ENCODE data around the gene SUN3. TPM values are rescaled to one million over a fixed set of nuclear protein-coding genes. Genes with fewer than 3 reads are reported as not detected.

Gene SUN3
- total RNA-seq, 1 experiment from 2014 or later, result not detected

DNA sequence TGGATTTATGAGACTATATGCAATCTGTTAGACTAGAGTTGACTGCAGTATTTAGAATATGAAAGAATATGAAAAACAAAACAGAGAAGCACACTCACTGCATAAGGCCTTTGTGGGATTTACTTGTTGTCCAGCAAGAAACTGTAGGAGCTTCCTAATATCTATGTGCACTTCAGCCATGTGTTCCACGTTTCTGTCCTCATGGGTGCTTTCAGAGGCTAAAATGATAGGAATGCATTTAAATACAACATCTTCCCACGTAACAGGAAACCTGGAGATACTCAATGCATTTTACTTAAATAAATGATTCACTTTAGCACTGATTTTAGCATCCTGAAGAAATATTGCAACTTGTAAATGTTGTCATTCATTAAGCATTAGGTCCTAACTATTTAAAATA lies 61.2 kb downstream of the SUN3 start:
- H3K27ac ChIP-seq (ENCODE audit: low read length), result no peak overlapping the region
- no peaks in the 10 kb centered on the region for H3K9me2 ChIP-seq (replicated peaks; ENCODE audit: insufficient read depth, low read length)
- no peak overlapping the region for H3K4me3 ChIP-seq (ENCODE audit: low read length)
- H4K20me1 ChIP-seq (ENCODE audit: insufficient read depth, low read depth, low read length), result no peaks in the 10 kb centered on the region
- no peaks in the 10 kb centered on the region for H3K27me3 ChIP-seq (ENCODE audit: low read length)
- peaks cover 43% of the 10 kb centered on the region; the same call in 1 of the 2 replicates for H3K36me3 ChIP-seq (ENCODE audit: insufficient read depth, low read length)
- no peak for DNase-seq
- no peaks in the 10 kb centered on the region; the same call in 1 of the 2 replicates for H3K79me2 ChIP-seq (ENCODE audit: low read length)
- peaks cover 8% of the 10 kb centered on the region for H3K4me1 ChIP-seq (ENCODE audit: low read length)
- no peak overlapping the region for H2AFZ ChIP-seq (ENCODE audit: low read length)
- H3K4me2 ChIP-seq (ENCODE audit: low read depth, low read length, poor library complexity, severe bottlenecking), result no peak overlapping the region
- no peak overlapping the region for H3K9ac ChIP-seq (ENCODE audit: low read length)
- H3K9me3 ChIP-seq (ENCODE audit: low read length), result no peaks in the 10 kb centered on the region

GRCh38 chr7:47967123-47967522 lies 61.8 kb downstream of the SUN3 start:
- Histone ChIP-seq H3K9me2 (replicated peaks; ENCODE audit: insufficient read depth, low read length) (no peaks in the 10 kb centered on the region), H3K9me3 (ENCODE audit: low read length) (no peaks in the 10 kb centered on the region), H3K9ac (ENCODE audit: low read length) (no peak overlapping the region), H3K79me2 (ENCODE audit: low read length) (no peaks in the 10 kb centered on the region; the same call in 1 of the 2 replicates), H3K4me3 (ENCODE audit: low read length) (no peak overlapping the region), H3K4me1 (ENCODE audit: low read length) (peaks cover 8% of the 10 kb centered on the region), H3K27me3 (ENCODE audit: low read length) (no peaks in the 10 kb centered on the region), H4K20me1 (ENCODE audit: insufficient read depth, low read depth, low read length) (no peaks in the 10 kb centered on the region), H3K4me2 (ENCODE audit: low read depth, low read length, poor library complexity, severe bottlenecking) (no peak overlapping the region), H3K36me3 (ENCODE audit: insufficient read depth, low read length) (peaks cover 47% of the 10 kb centered on the region; the same call in 1 of the 2 replicates), H3K27ac (ENCODE audit: low read length) (no peak overlapping the region), H2AFZ (ENCODE audit: low read length) (no peak overlapping the region)
- no peak for DNase-seq

DNA sequence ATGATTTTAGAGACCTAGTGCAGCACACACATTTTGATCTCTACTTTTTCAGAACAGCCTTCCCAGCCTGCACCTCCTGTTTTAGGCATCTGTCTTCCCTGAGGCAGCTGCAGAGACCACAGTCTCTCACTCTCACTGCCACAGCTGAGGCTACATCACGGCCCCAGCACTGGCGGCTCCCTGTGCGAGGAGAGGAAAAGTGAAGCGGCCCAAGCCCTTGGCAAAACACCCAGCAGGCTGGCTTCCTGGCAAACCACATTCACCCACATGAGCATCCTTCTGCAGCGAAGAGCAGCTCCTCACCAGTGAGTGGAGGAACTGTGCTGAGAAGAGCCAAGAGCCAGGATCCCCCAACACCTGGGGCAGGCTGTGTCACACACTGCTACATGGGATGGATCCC lies 63.5 kb downstream of the SUN3 start:
- Histone ChIP-seq H3K4me2 (ENCODE audit: low read depth, low read length, poor library complexity, severe bottlenecking) (no peak overlapping the region), H3K27me3 (ENCODE audit: low read length) (no peaks in the 10 kb centered on the region), H3K36me3 (ENCODE audit: insufficient read depth, low read length) (peaks cover 59% of the 10 kb centered on the region), H2AFZ (ENCODE audit: low read length) (no peak overlapping the region), H3K9me3 (ENCODE audit: low read length) (no peaks in the 10 kb centered on the region), H3K4me1 (ENCODE audit: low read length) (peaks cover 8% of the 10 kb centered on the region), H4K20me1 (ENCODE audit: insufficient read depth, low read depth, low read length) (no peaks in the 10 kb centered on the region), H3K9ac (ENCODE audit: low read length) (no peak overlapping the region), H3K4me3 (ENCODE audit: low read length) (no peak overlapping the region), H3K79me2 (ENCODE audit: low read length) (no peaks in the 10 kb centered on the region; the same call in 1 of the 2 replicates), H3K27ac (ENCODE audit: low read length) (no peak overlapping the region), H3K9me2 (replicated peaks; ENCODE audit: insufficient read depth, low read length) (no peaks in the 10 kb centered on the region)
- DNase-seq, result no peak

- no peaks in the 10 kb centered on the region for H3K4me1 ChIP-seq (ENCODE audit: low read length)
- H3K9me2 ChIP-seq (replicated peaks; ENCODE audit: insufficient read depth, low read length), result no peaks in the 10 kb centered on the region
- no peak overlapping the region for H3K4me2 ChIP-seq (ENCODE audit: low read depth, low read length, poor library complexity, severe bottlenecking)
- peaks cover 45% of the 10 kb centered on the region for H3K36me3 ChIP-seq (ENCODE audit: insufficient read depth, low read length)
- H3K27me3 ChIP-seq (ENCODE audit: low read length), result no peaks in the 10 kb centered on the region
- no peak overlapping the region for H3K9ac ChIP-seq (ENCODE audit: low read length)
- no peaks in the 10 kb centered on the region for H4K20me1 ChIP-seq (ENCODE audit: insufficient read depth, low read depth, low read length)
- no peak overlapping the region for H3K4me3 ChIP-seq (ENCODE audit: low read length)
- H2AFZ ChIP-seq (ENCODE audit: low read length), result no peak overlapping the region
- H3K79me2 ChIP-seq (ENCODE audit: low read length), result no peaks in the 10 kb centered on the region
- H3K27ac ChIP-seq (ENCODE audit: low read length), result no peak overlapping the region
- H3K9me3 ChIP-seq (ENCODE audit: low read length), result no peaks in the 10 kb centered on the region
- DNase-seq, result no peak
These were observed 66.6 kb downstream of the SUN3 start for GRCh38 chr7:47962262-47962661.

- H3K36me3 ChIP-seq (ENCODE audit: insufficient read depth, low read length), result peaks cover 12% of the 10 kb centered on the region
- H3K79me2 ChIP-seq (ENCODE audit: low read length), result no peaks in the 10 kb centered on the region
- H3K9me3 ChIP-seq (ENCODE audit: low read length), result no peaks in the 10 kb centered on the region
- no peak for DNase-seq
- no peaks in the 10 kb centered on the region for H3K9me2 ChIP-seq (replicated peaks; ENCODE audit: insufficient read depth, low read length)
- H3K9ac ChIP-seq (ENCODE audit: low read length), result no peak overlapping the region
- no peak overlapping the region for H3K4me2 ChIP-seq (ENCODE audit: low read depth, low read length, poor library complexity, severe bottlenecking)
- no peaks in the 10 kb centered on the region for H3K27me3 ChIP-seq (ENCODE audit: low read length)
- no peaks in the 10 kb centered on the region; the same call in 1 of the 2 replicates for H3K4me1 ChIP-seq (ENCODE audit: low read length)
- H3K27ac ChIP-seq (ENCODE audit: low read length), result no peak overlapping the region
- H3K4me3 ChIP-seq (ENCODE audit: low read length), result no peak overlapping the region
- H4K20me1 ChIP-seq (ENCODE audit: insufficient read depth, low read depth, low read length), result no peaks in the 10 kb centered on the region
- H2AFZ ChIP-seq (ENCODE audit: low read length), result no peak overlapping the region
These were observed 71.8 kb downstream of the SUN3 start for GRCh38 chr7:47957156-47957555.

DNA sequence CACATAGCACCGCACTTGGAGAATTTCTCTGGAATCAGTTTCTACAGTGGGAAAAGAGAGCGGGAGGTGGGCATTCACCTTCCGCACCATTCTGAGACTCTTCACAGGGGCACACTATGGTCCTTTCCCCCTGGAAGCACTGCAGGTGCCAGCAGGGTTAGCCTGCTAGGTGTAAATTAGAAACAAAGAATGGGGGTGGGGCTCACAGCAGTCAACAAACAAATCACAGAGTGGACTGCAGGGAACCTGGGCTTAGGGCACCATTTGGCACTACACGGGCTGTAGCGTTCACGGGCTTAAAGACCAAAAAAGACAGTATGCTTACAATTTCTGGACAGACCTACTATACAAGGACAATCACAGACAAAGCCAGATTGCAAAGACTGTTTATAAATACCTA lies 72.7 kb downstream of the SUN3 start:
- Histone ChIP-seq H3K9me3 (ENCODE audit: low read length) (no peaks in the 10 kb centered on the region), H3K4me3 (ENCODE audit: low read length) (no peak overlapping the region), H3K79me2 (ENCODE audit: low read length) (no peaks in the 10 kb centered on the region), H3K4me2 (ENCODE audit: low read depth, low read length, poor library complexity, severe bottlenecking) (no peak overlapping the region), H4K20me1 (ENCODE audit: insufficient read depth, low read depth, low read length) (no peaks in the 10 kb centered on the region), H2AFZ (ENCODE audit: low read length) (no peak overlapping the region), H3K27me3 (ENCODE audit: low read length) (no peaks in the 10 kb centered on the region), H3K36me3 (ENCODE audit: insufficient read depth, low read length) (peaks cover 6% of the 10 kb centered on the region), H3K9me2 (replicated peaks; ENCODE audit: insufficient read depth, low read length) (no peaks in the 10 kb centered on the region), H3K9ac (ENCODE audit: low read length) (no peak overlapping the region), H3K4me1 (ENCODE audit: low read length) (no peaks in the 10 kb centered on the region; the same call in 1 of the 2 replicates), H3K27ac (ENCODE audit: low read length) (no peak overlapping the region)
- no peak for DNase-seq

DNA sequence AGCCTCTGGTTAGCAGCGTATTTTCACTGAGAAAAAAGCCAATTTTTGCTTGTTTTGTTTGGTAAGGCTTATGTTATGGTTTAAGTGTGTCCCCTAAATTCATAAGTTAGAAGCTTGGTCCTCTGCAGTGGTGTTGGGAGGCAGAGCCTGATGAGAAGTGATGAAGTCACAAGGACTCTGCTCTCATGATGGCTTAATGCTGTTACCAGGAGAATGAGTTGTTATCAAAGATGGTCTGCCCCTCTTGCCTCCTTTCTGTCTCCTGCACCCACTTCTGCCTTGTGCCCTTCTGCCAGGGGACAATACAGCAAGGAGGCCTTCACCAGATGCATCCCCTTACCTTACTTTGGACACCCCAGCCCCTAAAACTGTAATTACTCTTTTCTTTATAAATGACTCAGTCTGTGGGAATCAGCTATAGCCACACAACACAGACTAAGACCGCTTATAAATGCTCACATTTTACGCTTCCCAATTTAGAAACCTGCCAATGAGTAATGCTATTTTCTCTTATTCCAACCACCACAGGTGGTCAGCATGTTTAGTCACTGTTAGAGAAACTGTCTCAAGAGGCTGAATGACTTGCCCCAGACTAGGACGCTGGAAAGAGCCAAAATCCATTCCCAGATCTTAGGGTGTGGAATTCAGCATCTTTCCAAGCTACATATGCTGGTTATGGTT lies 74.5 kb downstream of the SUN3 start:
- DNase-seq, result no peak
- no peak overlapping the region for H3K4me3 ChIP-seq (ENCODE audit: low read length)
- H3K4me2 ChIP-seq (ENCODE audit: low read depth, low read length, poor library complexity, severe bottlenecking), result no peak overlapping the region
- H3K36me3 ChIP-seq (ENCODE audit: insufficient read depth, low read length), result no peaks in the 10 kb centered on the region; the same call in 1 of the 2 replicates
- no peaks in the 10 kb centered on the region for H4K20me1 ChIP-seq (ENCODE audit: insufficient read depth, low read depth, low read length)
- H3K9ac ChIP-seq (ENCODE audit: low read length), result no peak overlapping the region
- no peak overlapping the region for H2AFZ ChIP-seq (ENCODE audit: low read length)
- no peaks in the 10 kb centered on the region for H3K9me2 ChIP-seq (replicated peaks; ENCODE audit: insufficient read depth, low read length)
- no peaks in the 10 kb centered on the region; the same call in 1 of the 2 replicates for H3K4me1 ChIP-seq (ENCODE audit: low read length)
- no peaks in the 10 kb centered on the region for H3K9me3 ChIP-seq (ENCODE audit: low read length)
- H3K27ac ChIP-seq (ENCODE audit: low read length), result no peak overlapping the region
- no peaks in the 10 kb centered on the region for H3K27me3 ChIP-seq (ENCODE audit: low read length)
- no peaks in the 10 kb centered on the region for H3K79me2 ChIP-seq (ENCODE audit: low read length)

DNA sequence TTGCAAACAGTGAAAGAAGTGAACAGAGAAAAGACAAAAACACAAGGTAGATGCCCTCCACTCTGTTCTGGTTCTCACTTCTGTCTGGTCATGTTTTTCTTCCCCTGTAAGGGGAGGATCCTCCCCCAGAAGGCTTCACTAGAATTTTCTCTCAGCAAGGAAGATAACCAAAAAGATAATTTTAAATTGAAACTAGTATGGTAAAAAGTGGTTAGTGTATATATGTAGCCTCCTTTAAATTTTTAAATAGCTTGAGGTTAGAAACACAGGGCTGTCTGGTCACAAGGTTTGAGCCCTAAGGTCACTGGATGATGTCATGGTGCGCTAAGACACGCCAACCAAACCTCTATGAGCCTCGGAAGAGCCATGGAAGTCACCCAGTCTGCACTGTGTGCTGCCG lies 75.1 kb downstream of the SUN3 start:
- Histone ChIP-seq H3K4me3 (ENCODE audit: low read length) (no peak overlapping the region), H3K4me1 (ENCODE audit: low read length) (no peaks in the 10 kb centered on the region; the same call in 1 of the 2 replicates), H4K20me1 (ENCODE audit: insufficient read depth, low read depth, low read length) (no peaks in the 10 kb centered on the region), H3K9me3 (ENCODE audit: low read length) (no peaks in the 10 kb centered on the region), H3K27me3 (ENCODE audit: low read length) (no peaks in the 10 kb centered on the region), H3K9me2 (replicated peaks; ENCODE audit: insufficient read depth, low read length) (no peaks in the 10 kb centered on the region), H3K36me3 (ENCODE audit: insufficient read depth, low read length) (no peaks in the 10 kb centered on the region; the same call in 1 of the 2 replicates), H2AFZ (ENCODE audit: low read length) (no peak overlapping the region), H3K27ac (ENCODE audit: low read length) (no peak overlapping the region), H3K9ac (ENCODE audit: low read length) (no peak overlapping the region), H3K4me2 (ENCODE audit: low read depth, low read length, poor library complexity, severe bottlenecking) (no peak overlapping the region), H3K79me2 (ENCODE audit: low read length) (no peaks in the 10 kb centered on the region)
- no peak for DNase-seq
